SH-SY5Y (cell line): ENCODE data around the gene RAD50.

Experiments
- GATA2 ChIP-seq: IDR thresholded peaks from 2 replicates; pipeline ENCODE4 v1.6.1; 2011; ENCODE audit warnings: mild to moderate bottlenecking, low read depth, low read length
- GATA3 ChIP-seq: IDR thresholded peaks from 2 replicates; pipeline ENCODE4 v1.6.1; 2011; ENCODE audit warnings: low read depth, mild to moderate bottlenecking, low read length, moderate library complexity

GRCh38 chr5:132586063-132586462, 29.3 kb downstream of the RAD50 start:
- no peak for TF ChIP-seq GATA2
- no peak for TF ChIP-seq GATA3
